GM06990 (cell line): Measurements from ENCODE around the gene SHISA7.

Experiments
- DNase-seq: peaks from one replicate; pipeline ENCODE4 v3.0.0-alpha.2; 2011; ENCODE audit not compliant: insufficient read length; ENCODE audit errors: extremely low read depth
- H3K27me3 ChIP-seq: replicated peaks from 2 replicates; pipeline ENCODE4 v1.6.0; 2011; ENCODE audit warnings: low read length; ENCODE audit not compliant: control insufficient read depth, insufficient read depth
- H3K36me3 ChIP-seq: 2 replicates; pipeline ENCODE4 v1.5.1; 2011; ENCODE audit warnings: low read length; ENCODE audit not compliant: control insufficient read depth, insufficient read depth
- H3K4me3 ChIP-seq: replicated peaks from 2 replicates; pipeline ENCODE4 v1.5.1; 2011; ENCODE audit warnings: low read depth, mild to moderate bottlenecking, control low read depth, low read length
- TF ChIP-seq, protein P1 (sequence below): IDR thresholded peaks from 2 replicates; pipeline ENCODE4 v1.5.1; 2011; ENCODE audit warnings: low read length, control low read depth, mild to moderate bottlenecking, inconsistent platforms; ENCODE audit not compliant: insufficient read depth, poor library complexity, severe bottlenecking

The SHISA7 gene

GRCh38 chr19:55473225-55474012 lies 30.3 kb upstream of the SHISA7 start:
- H3K27me3 ChIP-seq: no peaks in the 10 kb centered on the region
- no peak for DNase-seq
- TF ChIP-seq, protein P1, sequence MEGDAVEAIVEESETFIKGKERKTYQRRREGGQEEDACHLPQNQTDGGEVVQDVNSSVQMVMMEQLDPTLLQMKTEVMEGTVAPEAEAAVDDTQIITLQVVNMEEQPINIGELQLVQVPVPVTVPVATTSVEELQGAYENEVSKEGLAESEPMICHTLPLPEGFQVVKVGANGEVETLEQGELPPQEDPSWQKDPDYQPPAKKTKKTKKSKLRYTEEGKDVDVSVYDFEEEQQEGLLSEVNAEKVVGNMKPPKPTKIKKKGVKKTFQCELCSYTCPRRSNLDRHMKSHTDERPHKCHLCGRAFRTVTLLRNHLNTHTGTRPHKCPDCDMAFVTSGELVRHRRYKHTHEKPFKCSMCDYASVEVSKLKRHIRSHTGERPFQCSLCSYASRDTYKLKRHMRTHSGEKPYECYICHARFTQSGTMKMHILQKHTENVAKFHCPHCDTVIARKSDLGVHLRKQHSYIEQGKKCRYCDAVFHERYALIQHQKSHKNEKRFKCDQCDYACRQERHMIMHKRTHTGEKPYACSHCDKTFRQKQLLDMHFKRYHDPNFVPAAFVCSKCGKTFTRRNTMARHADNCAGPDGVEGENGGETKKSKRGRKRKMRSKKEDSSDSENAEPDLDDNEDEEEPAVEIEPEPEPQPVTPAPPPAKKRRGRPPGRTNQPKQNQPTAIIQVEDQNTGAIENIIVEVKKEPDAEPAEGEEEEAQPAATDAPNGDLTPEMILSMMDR: no peak
- no peaks in the 10 kb centered on the region for H3K36me3 ChIP-seq
- no peak overlapping the region for H3K4me3 ChIP-seq

DNA sequence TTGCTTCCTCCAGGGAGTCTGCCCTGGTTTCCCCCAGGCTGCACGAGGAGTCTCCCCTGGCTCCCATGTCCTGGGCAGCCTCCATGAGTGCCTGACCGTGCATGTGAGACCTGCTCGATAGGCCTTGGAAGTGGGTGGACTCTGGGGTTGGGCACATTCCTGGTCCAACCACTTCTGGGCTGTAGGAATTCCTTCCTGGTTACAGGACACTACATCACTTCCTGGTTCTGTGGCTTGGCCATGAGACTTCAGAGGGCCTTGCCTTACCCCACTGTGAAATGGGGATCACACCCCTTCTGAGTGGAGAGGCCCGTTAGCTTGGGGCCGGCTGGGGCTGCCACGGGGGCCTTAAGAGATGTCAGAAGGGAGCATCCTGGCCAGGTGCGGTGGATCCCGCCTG lies 29.4 kb upstream of the SHISA7 start:
- no peak for DNase-seq
- TF ChIP-seq, protein P1: no peak
- no peaks in the 10 kb centered on the region for H3K27me3 ChIP-seq

GRCh38 chr19:55471266-55471665 lies 28.2 kb upstream of the SHISA7 start:
- Histone ChIP-seq H3K4me3 (no peak overlapping the region), H3K27me3 (no peaks in the 10 kb centered on the region), H3K36me3 (no peaks in the 10 kb centered on the region)
- TF ChIP-seq, protein P1: no peak
- DNase-seq: no peak

More for the DNA sequence above, 29.4 kb upstream of the SHISA7 start:
- Histone ChIP-seq H3K4me3 (no peak overlapping the region), H3K36me3 (no peaks in the 10 kb centered on the region)

DNA sequence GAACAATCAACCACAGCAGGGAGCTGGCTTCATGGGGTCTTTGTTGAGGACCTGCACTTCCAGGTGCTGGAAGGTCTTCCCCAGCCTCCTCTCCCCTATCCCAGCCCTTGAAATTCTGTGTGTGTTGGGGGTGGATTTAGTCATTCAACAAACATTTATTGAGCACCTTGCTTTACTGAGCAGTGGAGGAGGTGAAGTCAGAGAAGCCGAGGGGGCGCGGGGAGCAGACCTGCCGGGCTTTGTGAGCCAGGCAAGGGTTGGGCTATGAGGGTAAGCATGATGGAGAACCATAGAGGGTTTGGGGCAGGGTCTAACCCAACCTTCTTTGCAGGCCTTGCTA lies 24.9 kb upstream of the SHISA7 start:
- no peak for DNase-seq
- H3K36me3 ChIP-seq: no peaks in the 10 kb centered on the region
- no peak overlapping the region for H3K4me3 ChIP-seq
- TF ChIP-seq, protein P1: no peak
- no peaks in the 10 kb centered on the region for H3K27me3 ChIP-seq

DNA sequence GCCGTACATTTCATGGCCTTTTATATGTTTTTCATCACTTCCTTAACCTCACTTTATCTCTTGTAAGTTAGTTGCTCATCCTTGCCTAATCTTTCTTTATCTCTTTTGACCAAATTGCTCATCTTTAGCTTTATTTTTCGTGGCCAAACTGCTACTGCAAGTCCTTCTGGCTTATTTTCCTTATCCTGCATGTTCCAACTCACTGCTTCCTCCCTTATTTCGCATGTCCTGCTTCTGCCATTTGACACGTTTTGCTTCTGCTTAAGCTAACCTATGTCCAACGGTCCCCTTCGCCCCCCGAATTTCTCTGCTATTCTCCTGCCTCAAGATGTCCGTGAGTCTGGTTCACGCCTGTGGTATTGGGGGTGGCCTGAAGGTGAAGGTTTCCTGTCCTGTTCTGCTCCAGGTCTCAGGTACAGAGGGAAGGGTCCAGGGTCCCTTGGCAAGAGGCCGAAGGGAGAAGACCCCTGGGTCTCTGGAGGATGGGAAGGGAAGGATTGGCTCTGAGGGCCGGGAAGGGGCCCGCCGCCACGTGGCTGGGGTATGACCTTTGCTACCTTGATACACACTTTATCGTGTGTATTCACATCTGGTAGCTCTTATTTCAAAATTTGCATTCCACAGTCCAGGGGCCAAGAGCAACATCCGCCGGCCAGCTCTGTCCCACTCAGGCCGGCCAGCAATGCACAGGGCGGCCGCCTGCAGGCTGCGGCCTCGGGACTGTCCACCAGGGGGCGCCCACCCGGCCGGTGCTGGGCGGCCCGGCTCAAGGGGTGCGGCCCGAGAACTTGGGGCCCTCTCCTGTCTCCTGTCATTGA lies 24.3 kb upstream of the SHISA7 start:
- H3K36me3 ChIP-seq: no peaks in the 10 kb centered on the region
- peak; percentile 69 for DNase-seq
- no peaks in the 10 kb centered on the region for H3K27me3 ChIP-seq
- H3K4me3 ChIP-seq: no peak overlapping the region
- TF ChIP-seq, protein P1: peak; percentile 81
